Fibroblast of the aortic adventitia (primary cell): ENCODE results near the gene PRSS27. TPM values are rescaled to one million over a fixed set of nuclear protein-coding genes. Genes with fewer than 3 reads are reported as not detected.

Source experiments
- DNase-seq: peaks from one replicate; pipeline ENCODE4 v3.0.0-alpha.2; 2010; ENCODE audit warnings: low read depth
- H3K4me3 ChIP-seq: 2 replicates; pipeline ENCODE4 v1.5.1; 2011; ENCODE audit warnings: low read depth, mild to moderate bottlenecking, control low read depth, low read length, moderate library complexity
- CTCF ChIP-seq: IDR thresholded peaks from 2 replicates; pipeline ENCODE4 v1.5.1; 2011; ENCODE audit warnings: mild to moderate bottlenecking, low read length, control low read depth, inconsistent platforms; ENCODE audit not compliant: insufficient read depth
- total RNA-seq: library from RNA; depleted of rRNA; stranded (reverse); fragments of >200 nt; gene quantifications from 2 replicates; pipeline ENCODE4 v1.2.3, GENCODE V29; 2012; ENCODE audit warnings: low replicate concordance

PRSS27 gene
- total RNA-seq, 1 donor, result 1.3 TPM

- no peak for DNase-seq
- no peak overlapping the region for H3K4me3 ChIP-seq
- TF ChIP-seq CTCF, result no peak
These were observed 10.4 kb downstream of the PRSS27 start for GRCh38 chr16:2709588-2709984.

DNA sequence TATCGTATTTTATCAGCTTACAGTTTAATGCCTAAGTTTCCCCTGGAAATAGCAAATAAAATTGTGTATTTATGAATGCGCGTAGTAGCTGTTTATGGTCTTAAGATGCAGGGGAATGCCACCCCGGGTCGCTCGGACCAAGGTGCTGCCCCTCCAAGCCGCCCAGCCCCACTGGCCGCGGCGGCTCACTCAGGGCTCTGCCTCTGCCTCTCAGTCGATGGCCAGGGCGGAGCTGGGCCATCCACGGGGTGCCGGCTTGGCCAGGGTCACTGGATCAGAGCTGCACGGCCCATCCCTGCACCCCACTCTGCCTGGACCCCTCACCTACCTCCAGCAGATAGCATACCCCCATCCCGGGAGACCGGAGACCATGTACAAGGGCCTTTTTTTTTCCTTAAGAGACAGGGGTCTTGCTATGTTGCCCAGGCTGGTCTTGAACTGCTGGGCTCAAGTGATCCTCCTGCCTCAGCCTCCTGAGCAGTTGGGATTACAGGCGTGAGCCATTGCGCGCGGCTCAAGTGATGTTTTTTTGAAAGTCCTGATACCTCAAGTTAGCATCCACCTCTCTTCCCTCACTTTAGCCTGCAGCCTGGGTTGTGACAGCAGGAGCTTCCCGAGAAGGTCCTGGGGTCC, 11.0 kb downstream of the PRSS27 start:
- DNase-seq, result no peak
- no peak overlapping the region for H3K4me3 ChIP-seq
- no peak for TF ChIP-seq CTCF

DNA sequence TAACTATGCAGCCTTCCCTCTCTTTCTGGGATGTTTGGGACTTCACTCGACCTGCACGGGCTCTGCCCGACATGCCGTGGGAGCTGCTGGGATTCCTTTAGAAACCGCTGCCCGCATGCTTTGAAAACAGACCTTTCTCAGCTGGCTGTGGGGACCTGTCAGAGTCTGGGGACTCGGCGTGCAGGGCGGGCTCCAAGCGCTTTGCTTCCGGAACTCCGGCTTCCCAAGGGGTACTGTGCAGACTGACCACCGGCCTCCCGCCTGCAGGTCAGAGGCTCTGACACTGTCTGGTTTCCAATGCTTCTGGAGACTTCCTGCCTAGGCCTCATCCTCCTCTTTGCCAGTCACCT, 11.8 kb downstream of the PRSS27 start:
- TF ChIP-seq CTCF, result no peak
- no peak for DNase-seq
- H3K4me3 ChIP-seq, result no peak overlapping the region

- DNase-seq, result no peak
- no peak overlapping the region for H3K4me3 ChIP-seq
- no peak for TF ChIP-seq CTCF
These were observed 12.4 kb downstream of the PRSS27 start for GRCh38 chr16:2707368-2708289.

- H3K4me3 ChIP-seq, result no peak overlapping the region
- TF ChIP-seq CTCF, result no peak
- DNase-seq, result no peak
These were observed 13.3 kb downstream of the PRSS27 start for GRCh38 chr16:2706611-2707311.

DNA sequence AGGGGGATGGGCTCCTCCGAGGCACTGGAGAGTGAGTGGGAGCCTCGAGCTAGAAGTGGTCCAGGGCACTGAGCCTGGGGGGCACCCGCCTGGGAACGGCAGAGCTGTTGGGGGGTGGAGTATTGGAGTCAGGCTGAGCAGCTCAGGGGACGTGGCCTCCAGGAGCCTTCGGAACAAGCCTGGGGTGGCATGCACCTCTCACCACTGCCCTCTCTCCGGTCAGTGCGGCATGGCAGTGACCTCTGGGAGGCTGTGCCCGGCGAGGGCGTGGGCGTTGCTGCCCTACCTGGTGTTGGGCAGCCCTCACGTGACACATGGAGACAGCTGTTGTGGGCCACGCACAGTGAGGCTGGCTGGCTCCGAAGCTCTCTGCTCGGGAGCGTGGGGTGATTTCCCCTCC, 13.9 kb downstream of the PRSS27 start:
- DNase-seq, result no peak
- H3K4me3 ChIP-seq, result no peak overlapping the region
- no peak for TF ChIP-seq CTCF
